Myometrial cell (primary cell): Measurements from ENCODE around the gene PDE6B. TPM values are rescaled to one million over a fixed set of nuclear protein-coding genes. Genes with fewer than 3 reads are reported as not detected.

ENCODE experiments used
- total RNA-seq: library from RNA; depleted of rRNA; stranded (reverse); fragments of >200 nt; gene quantifications from 2 replicates; pipeline ENCODE4 v1.2.3, GENCODE V29; 2015

The PDE6B gene
- not detected in 2 replicates for total RNA-seq

GRCh38 chr4:624705-625590 is at the start of gene PDE6B:
Gene PDE6B, plus strand, starts transcription at chr4:625573. Its CDS starts 54 bp downstream, at chr4:625627.

DNA sequence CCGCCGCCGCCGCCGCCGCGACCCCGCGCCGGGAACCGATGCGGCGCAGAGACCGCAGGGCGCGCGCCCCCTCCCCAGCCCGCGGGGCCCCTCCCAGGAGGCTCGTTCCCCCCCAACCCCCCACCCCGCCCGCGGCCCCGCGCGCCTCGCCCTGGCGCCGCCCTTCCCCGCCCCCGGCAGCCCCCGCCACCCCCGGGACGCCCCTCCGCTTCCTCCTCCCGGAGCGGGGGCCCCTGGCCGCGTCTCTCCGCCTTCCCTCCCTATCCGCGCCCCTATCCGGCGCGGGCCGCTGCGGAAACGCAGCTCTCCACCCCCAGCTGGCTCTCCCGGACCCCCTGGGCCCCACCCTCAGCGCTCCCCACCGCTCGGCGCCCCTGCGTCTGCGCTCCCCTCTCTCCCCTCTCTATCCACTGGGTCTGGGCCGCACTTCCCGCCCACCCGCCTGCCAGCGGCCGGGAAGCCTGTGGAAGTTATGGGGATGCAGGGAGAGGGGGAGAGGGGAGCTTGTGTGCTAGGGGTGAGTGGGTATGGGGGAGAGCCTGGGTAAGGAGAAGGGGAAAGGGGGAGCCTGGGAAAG is 49.0 kb upstream of the PDE6B start, which contains the start of gene TMEM271:
Gene TMEM271, minus strand, starts transcription at position 51 of the 577 bp plus-strand sequence. CDS start 233 bp downstream, outside the sequence.

GRCh38 chr4:674172-675035 is 49.0 kb downstream of the PDE6B start, which contains the start of the genes ATP5ME and MYL5:
Gene ATP5ME, minus strand, starts transcription at chr4:674276. Its CDS starts 29 bp downstream, at chr4:674247.
Gene MYL5, plus strand, starts transcription at chr4:674542. Its CDS starts 3,485 bp downstream, at chr4:678027.

GRCh38 chr4:688854-689681 is 63.7 kb downstream of the PDE6B start, which contains the start of gene SLC49A3:
Gene SLC49A3, minus strand, starts transcription at chr4:689151. Its CDS starts 24 bp downstream, at chr4:689127.

GRCh38 chr4:705278-706082 is 80.1 kb downstream of the PDE6B start, which contains the start of gene PCGF3:
Gene PCGF3, plus strand, starts transcription at chr4:705832. Its CDS starts 27,849 bp downstream, at chr4:733681.

Other genes starting within 250 kb of the PDE6B start
- gene ZNF721, start 126.4 kb upstream of the PDE6B start, total RNA-seq, result 5.3 and 6.1 TPM in 2 replicates
- 34.6 and 40.4 TPM in 2 replicates for gene PIGG, start 126.4 kb upstream of the PDE6B start, total RNA-seq
- gene TMEM271, start 49.3 kb upstream of the PDE6B start, total RNA-seq, result not detected in 2 replicates
- gene ATP5ME, start 48.7 kb downstream of the PDE6B start, total RNA-seq, result 64.0 and 176 TPM in 2 replicates
- 4.9 and 8.3 TPM in 2 replicates for gene MYL5, start 49.0 kb downstream of the PDE6B start, total RNA-seq
- gene SLC49A3, start 63.6 kb downstream of the PDE6B start, total RNA-seq, result 0.29 and 1.9 TPM in 2 replicates
- gene PCGF3, start 80.3 kb downstream of the PDE6B start, total RNA-seq, result 34.6 and 50.2 TPM in 2 replicates
- gene CPLX1, start 200.6 kb downstream of the PDE6B start, total RNA-seq, result 0.86 TPM in 1 of 2 replicates, not detected in the other